Left lung (tissue), 10 donors: Measurements from ENCODE around the gene LDAF1. TPM values are rescaled to one million over a fixed set of nuclear protein-coding genes. Genes with fewer than 3 reads are reported as not detected.

ENCODE experiments used
- ATAC-seq: fragments of 200-7000 bp; cut with Tn5 transposase; one replicate; pipeline ENCODE4 v1.9.1; 2020; ENCODE audit warnings: moderate library complexity
- DNase-seq, 4 donors: peaks; one replicate each; pipeline ENCODE4 v3.0.0-alpha.2; 2013 to 2020
- H3K27ac ChIP-seq, 2 donors: fragments of 200-600 bp; sonication (generic) in 1 of 2; one replicate each; pipeline versions ENCODE4 v1.5.0 to v1.8.0; 2020 to 2021
- H3K27me3 ChIP-seq, 2 donors: fragments of 200-600 bp; sonication (generic) in 1 of 2; one replicate each; pipeline versions ENCODE4 v1.5.0 to v1.8.0; 2020 to 2021
- H3K36me3 ChIP-seq, 2 donors: fragments of 200-600 bp; sonication (generic) in 1 of 2; one replicate each; pipeline versions ENCODE4 v1.5.0 to v1.8.0; 2020 to 2021
- H3K4me1 ChIP-seq, 2 donors: fragments of 200-600 bp; one replicate each; pipeline ENCODE4 v1.8.0; 2021
- H3K4me3 ChIP-seq, 2 donors: fragments of 200-600 bp; sonication (generic) in 1 of 2; one replicate each; pipeline versions ENCODE4 v1.5.0 to v1.8.0; 2020 to 2021; ENCODE audit warnings: mild to moderate bottlenecking in 1 of 2
- H3K9me3 ChIP-seq, 2 donors: fragments of 200-600 bp; sonication (generic) in 1 of 2; one replicate each; pipeline versions ENCODE4 v1.5.0 to v1.8.0; 2020 to 2021
- intact Hi-C, 2 donors: fragments of 100-400 bp; cut with DNase I; formaldehyde crosslinking; loops; one replicate each; pipeline versions ENCODE4 v1.11.2 to v1.14.2; 2022
- polyA plus RNA-seq, 6 donors: library from polyadenylated mRNA; unstranded; fragments of 120-200 nt; gene quantifications; one replicate each; pipeline ENCODE4 v1.2.1, GENCODE V29; 2013; ENCODE audit not compliant: insufficient read length in 6 of 6
- total RNA-seq, 2 donors: library from RNA; stranded (reverse); fragmentation: NEBNext Ultra II Directional; extraction: Animal tissue kit (Norgen Biotek cat#: 25700); gene quantifications; one replicate each; pipeline ENCODE4 v1.2.1, GENCODE V29; 2021
- TF ChIP-seq, protein P1 (sequence below), 2 donors: fragments of 200-600 bp; sonication (generic) in 1 of 2; IDR thresholded peaks; one replicate each; pipeline versions ENCODE4 v1.5.0 to v1.8.0; 2021; ENCODE audit warnings: antibody characterized with exemption in 2 of 2
- donor health status: DM: no; HTN: yes; CAD: no.
- donor health status: DM: no; HTN: no; CAD: no.

Gene LDAF1
- total and polyA plus RNA-seq, 8 donors, result 27.9 to 48.5 (median 38.2) TPM

DNA sequence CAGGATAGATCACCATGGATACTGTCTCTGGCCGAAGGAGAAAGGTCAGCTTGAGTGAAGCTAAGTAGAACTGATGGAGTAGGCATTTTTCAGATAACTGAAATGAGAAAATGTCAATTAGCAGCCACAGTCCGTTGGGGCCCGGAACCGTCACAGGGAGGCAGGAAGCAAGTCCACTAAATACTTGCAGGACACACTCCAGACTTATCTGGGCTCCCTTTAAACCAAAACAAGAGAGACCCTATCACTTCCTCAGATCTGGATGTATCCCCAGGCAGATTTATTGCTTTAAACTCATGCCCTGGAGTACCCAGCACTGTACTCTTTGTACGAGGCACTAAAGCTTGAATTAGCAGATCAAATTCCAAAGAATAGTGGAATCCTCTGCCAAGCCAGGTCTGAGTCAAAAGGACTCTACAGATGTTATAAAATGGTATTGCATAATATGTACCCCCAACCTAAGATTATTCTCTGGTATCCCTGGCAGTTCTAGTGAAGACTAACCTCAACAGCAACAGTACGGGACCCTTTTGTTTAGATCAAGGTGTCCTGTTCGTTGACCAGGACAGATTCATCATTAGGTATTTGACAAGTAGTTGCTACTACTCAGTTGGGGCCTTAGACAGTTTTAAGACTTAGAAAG, 44.8 kb downstream of the LDAF1 start:
- no peak overlapping the region for H3K4me3 ChIP-seq
- no peak for ATAC-seq
- no peaks in the 10 kb centered on the region for H3K4me1 ChIP-seq
- no peak for DNase-seq
- intact Hi-C loops, result no loop called here
- TF ChIP-seq, protein P1, sequence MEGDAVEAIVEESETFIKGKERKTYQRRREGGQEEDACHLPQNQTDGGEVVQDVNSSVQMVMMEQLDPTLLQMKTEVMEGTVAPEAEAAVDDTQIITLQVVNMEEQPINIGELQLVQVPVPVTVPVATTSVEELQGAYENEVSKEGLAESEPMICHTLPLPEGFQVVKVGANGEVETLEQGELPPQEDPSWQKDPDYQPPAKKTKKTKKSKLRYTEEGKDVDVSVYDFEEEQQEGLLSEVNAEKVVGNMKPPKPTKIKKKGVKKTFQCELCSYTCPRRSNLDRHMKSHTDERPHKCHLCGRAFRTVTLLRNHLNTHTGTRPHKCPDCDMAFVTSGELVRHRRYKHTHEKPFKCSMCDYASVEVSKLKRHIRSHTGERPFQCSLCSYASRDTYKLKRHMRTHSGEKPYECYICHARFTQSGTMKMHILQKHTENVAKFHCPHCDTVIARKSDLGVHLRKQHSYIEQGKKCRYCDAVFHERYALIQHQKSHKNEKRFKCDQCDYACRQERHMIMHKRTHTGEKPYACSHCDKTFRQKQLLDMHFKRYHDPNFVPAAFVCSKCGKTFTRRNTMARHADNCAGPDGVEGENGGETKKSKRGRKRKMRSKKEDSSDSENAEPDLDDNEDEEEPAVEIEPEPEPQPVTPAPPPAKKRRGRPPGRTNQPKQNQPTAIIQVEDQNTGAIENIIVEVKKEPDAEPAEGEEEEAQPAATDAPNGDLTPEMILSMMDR (IDR thresholded peaks at IDR 0.05), result no peak
- H3K27ac ChIP-seq, result no peak overlapping the region
- H3K27me3 ChIP-seq, result no peaks in the 10 kb centered on the region
- H3K9me3 ChIP-seq, result no peaks in the 10 kb centered on the region
- no peaks in the 10 kb centered on the region for H3K36me3 ChIP-seq

DNA sequence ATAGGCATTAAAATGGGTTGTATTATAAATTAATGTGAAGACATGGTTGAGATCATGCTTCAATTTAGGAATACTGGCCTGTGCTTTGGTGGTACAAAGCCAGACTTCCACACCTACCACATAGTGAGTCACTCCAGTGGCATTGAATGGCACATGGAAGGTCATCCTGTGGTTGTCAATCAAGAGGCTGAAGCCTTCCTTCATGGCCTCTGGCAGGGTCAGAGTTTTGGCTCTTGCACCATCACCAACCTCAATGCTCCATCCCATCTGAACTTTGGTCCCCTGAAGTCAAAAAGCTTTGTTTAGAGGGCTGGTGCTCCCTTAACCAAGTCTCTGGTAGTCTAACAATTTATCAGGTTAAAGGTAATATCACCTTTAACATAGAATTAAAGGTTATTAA, 46.8 kb downstream of the LDAF1 start:
- TF ChIP-seq, protein P1 (IDR thresholded peaks at IDR 0.05), result no peak
- no peak for DNase-seq
- Histone ChIP-seq H3K27me3 (no peaks in the 10 kb centered on the region), H3K36me3 (no peaks in the 10 kb centered on the region), H3K9me3 (no peaks in the 10 kb centered on the region), H3K4me1 (no peaks in the 10 kb centered on the region), H3K4me3 (no peak overlapping the region), H3K27ac (no peak overlapping the region)
- no peak for ATAC-seq
- intact Hi-C loops, result no loop called here

DNA sequence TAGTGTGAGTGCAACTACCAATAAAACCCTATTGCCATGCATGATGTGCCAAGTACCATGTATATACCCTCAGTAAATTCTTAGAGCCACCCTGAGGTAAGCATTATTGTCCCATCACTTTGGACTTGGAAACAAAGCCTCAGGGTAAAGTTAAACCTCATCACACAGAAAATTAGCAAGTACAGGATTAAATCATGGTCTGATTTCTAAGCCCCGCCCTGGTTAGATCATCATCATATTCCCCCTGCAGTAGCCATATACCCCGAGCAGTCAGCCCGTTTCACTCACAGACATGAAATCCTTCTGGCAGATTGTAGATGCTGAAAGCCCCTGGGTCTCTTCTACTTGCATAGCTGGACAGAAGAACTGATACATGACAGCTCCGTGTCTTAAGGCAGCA, 48.1 kb downstream of the LDAF1 start:
- no peaks in the 10 kb centered on the region for H3K9me3 ChIP-seq
- H3K36me3 ChIP-seq, result no peaks in the 10 kb centered on the region
- no peak overlapping the region for H3K27ac ChIP-seq
- H3K4me1 ChIP-seq, result no peaks in the 10 kb centered on the region
- H3K4me3 ChIP-seq, result no peak overlapping the region
- ATAC-seq, result no peak
- H3K27me3 ChIP-seq, result no peaks in the 10 kb centered on the region
- TF ChIP-seq, protein P1 (IDR thresholded peaks at IDR 0.05), result no peak
- intact Hi-C loops, result no loop called here
- DNase-seq, result no peak

DNA sequence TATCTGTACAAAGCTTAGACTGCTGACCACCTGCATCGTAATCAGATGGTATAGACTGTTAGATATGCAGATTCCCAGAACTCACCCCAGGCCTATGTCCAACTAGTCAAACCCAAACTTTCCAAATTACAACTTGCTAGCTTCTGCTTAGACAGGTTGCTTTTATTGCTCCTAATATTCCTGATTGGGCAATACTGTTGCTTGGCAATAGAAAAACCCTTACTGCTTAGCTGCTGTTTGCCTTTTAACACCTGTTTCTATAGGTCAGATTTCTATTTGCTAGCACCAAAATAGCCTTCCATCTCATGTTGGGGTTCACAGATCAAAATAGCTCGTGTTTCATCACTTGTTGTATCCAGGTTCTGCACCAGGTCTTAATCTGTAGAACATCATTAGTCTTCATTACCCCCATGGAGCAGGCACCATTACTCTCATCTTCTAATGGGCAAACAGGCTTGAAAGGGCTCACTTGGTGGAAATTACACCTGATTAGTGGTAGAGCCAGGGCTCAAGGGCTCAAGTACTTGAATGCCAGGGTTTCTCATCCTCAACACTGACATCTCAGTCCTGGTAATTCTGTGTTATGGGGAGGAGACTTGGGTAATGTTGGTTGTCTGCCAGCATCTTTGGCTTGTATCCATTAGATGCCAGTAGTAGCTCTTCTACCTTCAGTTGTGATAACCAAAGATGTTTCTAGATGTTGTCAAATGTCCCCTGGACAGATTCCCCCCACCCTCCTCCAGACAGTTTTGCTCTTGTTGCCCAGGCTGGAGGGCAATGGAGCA, 50.2 kb downstream of the LDAF1 start:
- ATAC-seq (no peak), DNase-seq (no peak)
- no peaks in the 10 kb centered on the region for H3K27me3 ChIP-seq
- intact Hi-C loops, result no loop called here
- H3K27ac ChIP-seq, result no peak overlapping the region
- no peaks in the 10 kb centered on the region for H3K9me3 ChIP-seq
- TF ChIP-seq, protein P1 (IDR thresholded peaks at IDR 0.05), result no peak
- no peaks in the 10 kb centered on the region for H3K36me3 ChIP-seq
- no peak overlapping the region for H3K4me3 ChIP-seq
- no peaks in the 10 kb centered on the region for H3K4me1 ChIP-seq

DNA sequence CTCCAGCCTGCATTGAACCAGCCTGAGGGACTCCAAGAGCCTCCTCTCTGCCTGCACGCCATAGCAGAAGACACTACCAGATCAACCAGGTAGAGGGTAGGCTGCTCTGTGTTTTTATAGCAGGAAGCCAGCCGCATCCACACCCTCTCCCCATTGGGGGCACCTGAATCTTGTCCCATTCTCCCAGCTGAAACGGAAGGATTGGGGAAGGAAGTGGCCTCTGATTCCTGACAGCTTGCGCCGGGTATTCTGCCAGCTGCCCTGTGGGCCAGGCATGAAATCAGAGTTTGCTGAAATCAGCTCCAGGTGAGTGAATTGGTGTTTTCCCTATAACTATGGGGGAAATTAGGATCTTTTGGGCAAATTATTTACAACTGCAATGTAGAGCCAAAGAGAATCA, 53.0 kb downstream of the LDAF1 start, which contains the start of gene ZP2:
Gene ZP2 (minus strand): TSS at position 89 of the 400 bp plus-strand sequence. CDS start 27 bp downstream, at position 62.
- Histone ChIP-seq H3K36me3 (no peaks in the 10 kb centered on the region), H3K4me1 (no peaks in the 10 kb centered on the region), H3K9me3 (no peaks in the 10 kb centered on the region), H3K4me3 (no peak within 1 kb of the TSS), H3K27ac (no peak within 1 kb of the TSS), H3K27me3 (peaks cover 0 to 4% of the 10 kb centered on the region in 2 donors)
- intact Hi-C loops, result no loop called here
- no peak for ATAC-seq
- TF ChIP-seq, protein P1 (IDR thresholded peaks at IDR 0.05), result no peak
- no peak for DNase-seq
